ENCODE results near the gene EIF4G3.

DNA sequence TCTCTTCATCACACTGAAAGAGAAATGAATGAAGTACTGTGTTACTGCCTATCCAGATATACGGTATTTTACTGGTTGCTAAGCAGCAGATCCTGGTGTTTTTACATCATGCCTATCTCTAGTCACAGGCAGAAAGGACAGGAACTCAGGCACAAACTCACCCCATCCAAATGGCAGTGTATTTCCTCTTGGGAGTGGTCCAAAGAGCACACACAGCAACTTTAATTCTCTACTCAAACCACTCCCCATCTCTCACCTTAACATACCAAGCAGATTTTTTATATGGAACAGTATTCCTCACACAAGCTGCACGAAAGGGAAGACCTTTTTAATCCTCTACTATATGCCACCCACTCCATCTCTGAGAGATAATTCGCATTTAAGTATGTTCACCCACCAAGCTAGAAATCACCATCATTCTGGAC, 27.3 kb downstream of the EIF4G3 start:
- TF ChIP-seq, protein P1, sequence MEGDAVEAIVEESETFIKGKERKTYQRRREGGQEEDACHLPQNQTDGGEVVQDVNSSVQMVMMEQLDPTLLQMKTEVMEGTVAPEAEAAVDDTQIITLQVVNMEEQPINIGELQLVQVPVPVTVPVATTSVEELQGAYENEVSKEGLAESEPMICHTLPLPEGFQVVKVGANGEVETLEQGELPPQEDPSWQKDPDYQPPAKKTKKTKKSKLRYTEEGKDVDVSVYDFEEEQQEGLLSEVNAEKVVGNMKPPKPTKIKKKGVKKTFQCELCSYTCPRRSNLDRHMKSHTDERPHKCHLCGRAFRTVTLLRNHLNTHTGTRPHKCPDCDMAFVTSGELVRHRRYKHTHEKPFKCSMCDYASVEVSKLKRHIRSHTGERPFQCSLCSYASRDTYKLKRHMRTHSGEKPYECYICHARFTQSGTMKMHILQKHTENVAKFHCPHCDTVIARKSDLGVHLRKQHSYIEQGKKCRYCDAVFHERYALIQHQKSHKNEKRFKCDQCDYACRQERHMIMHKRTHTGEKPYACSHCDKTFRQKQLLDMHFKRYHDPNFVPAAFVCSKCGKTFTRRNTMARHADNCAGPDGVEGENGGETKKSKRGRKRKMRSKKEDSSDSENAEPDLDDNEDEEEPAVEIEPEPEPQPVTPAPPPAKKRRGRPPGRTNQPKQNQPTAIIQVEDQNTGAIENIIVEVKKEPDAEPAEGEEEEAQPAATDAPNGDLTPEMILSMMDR (IDR thresholded peaks at IDR 0.05 in 8 of 11, conservative IDR thresholded peaks at IDR 0.05 in 3 of 11): no peak
- TF ChIP-seq POLR2A (IDR thresholded peaks at IDR 0.05): no peak
- TF ChIP-seq POLR2AphosphoS5 (IDR thresholded peaks at IDR 0.05): peak in 1 of 3 donors; percentile 64

Measured in spleen (tissue), 7 donors.